Keratinocyte (primary cell): ENCODE results near the gene CAT. TPM values are rescaled to one million over a fixed set of nuclear protein-coding genes. Genes with fewer than 3 reads are reported as not detected.

ENCODE experiments used
- DNase-seq: peaks from one replicate; pipeline ENCODE4 v3.0.0-alpha.2; 2011; ENCODE audit warnings: low read depth, missing footprints, low spot score
- FAIRE-seq: peaks from 2 replicates; lab custom pipeline; 2011; peaks lifted over from hg19 to GRCh38; lab: Jason Lieb, UNC
- H2AFZ ChIP-seq: 2 replicates; pipeline ENCODE4 v1.6.0; 2012; ENCODE audit warnings: low read length, control low read depth, inconsistent platforms; ENCODE audit not compliant: control insufficient read depth
- H3K27ac ChIP-seq: 2 replicates; pipeline ENCODE4 v1.5.1; 2011; ENCODE audit warnings: low read length; ENCODE audit not compliant: control insufficient read depth, insufficient read depth
- H3K27me3 ChIP-seq: 3 replicates; pipeline ENCODE4 v1.6.0; 2011; ENCODE audit warnings: low read length; ENCODE audit not compliant: control insufficient read depth, insufficient read depth; ENCODE audit errors: extremely low read depth
- H3K36me3 ChIP-seq, 2 experiments: 2 replicates in 1 of 2; 3 replicates in 1 of 2; pipeline ENCODE4 v1.5.1; 2011; ENCODE audit warnings: low read length in 2 of 2, mild to moderate bottlenecking in 1 of 2; ENCODE audit not compliant: control insufficient read depth in 2 of 2, insufficient read depth in 2 of 2; ENCODE audit errors: extremely low read depth in 1 of 2
- H3K4me1 ChIP-seq: 3 replicates; pipeline ENCODE4 v1.5.1; 2011; ENCODE audit warnings: low read length; ENCODE audit not compliant: control insufficient read depth, insufficient read depth; ENCODE audit errors: extremely low read depth
- H3K4me2 ChIP-seq: 3 replicates; pipeline ENCODE4 v1.6.0; 2011; ENCODE audit warnings: low read depth, low read length; ENCODE audit not compliant: control insufficient read depth, insufficient read depth; ENCODE audit errors: extremely low read depth
- H3K4me3 ChIP-seq, 3 experiments: fragments of 200-600 bp in 1 of 3; sonication (generic) in 1 of 3; 2 replicates in 2 of 3; 3 replicates in 1 of 3; pipeline ENCODE4 v1.5.1; 2011 to 2016; ENCODE audit warnings: low read length in 3 of 3, mild to moderate bottlenecking in 3 of 3, control low read depth in 2 of 3, inconsistent platforms in 1 of 3, low read depth in 1 of 3, mixed read lengths in 1 of 3, mixed run types in 1 of 3, moderate library complexity in 1 of 3; ENCODE audit not compliant: control insufficient read depth in 2 of 3, insufficient read depth in 2 of 3; ENCODE audit errors: extremely low read depth in 1 of 3
- H3K79me2 ChIP-seq: 2 replicates; pipeline ENCODE4 v1.6.0; 2012; ENCODE audit warnings: low read length; ENCODE audit not compliant: control insufficient read depth, insufficient read depth
- H3K9ac ChIP-seq: 3 replicates; pipeline ENCODE4 v1.6.0; 2011; ENCODE audit warnings: low read length; ENCODE audit not compliant: control insufficient read depth, insufficient read depth; ENCODE audit errors: extremely low read depth
- H3K9me1 ChIP-seq: 3 replicates; pipeline ENCODE4 v1.6.0; 2011; ENCODE audit warnings: low read length; ENCODE audit not compliant: control insufficient read depth, insufficient read depth; ENCODE audit errors: extremely low read depth
- H3K9me3 ChIP-seq: 2 replicates; pipeline ENCODE4 v1.5.1; 2012; ENCODE audit warnings: low read depth, low read length; ENCODE audit not compliant: control insufficient read depth
- H4K20me1 ChIP-seq: 3 replicates; pipeline ENCODE4 v1.6.0; 2011; ENCODE audit warnings: low read length; ENCODE audit not compliant: control insufficient read depth, insufficient read depth; ENCODE audit errors: extremely low read depth
- EZH2 ChIP-seq: IDR thresholded peaks from one replicate; pipeline ENCODE4 v1.6.1; 2012; ENCODE audit warnings: inconsistent platforms, mild to moderate bottlenecking, low read length, moderate library complexity
- dilution Hi-C: fragments of 300-500 bp; cut with MboI; formaldehyde crosslinking; loops from one replicate; pipeline ENCODE4 v1.7.0; 2020; ENCODE audit warnings: low sequenced_read_pairs; ENCODE audit not compliant: extremely low pct_ligation_motif_present
- polyA plus RNA-seq, 5 experiments: library from polyadenylated mRNA; depleted of rRNA in 3 of 5; stranded (reverse) in 3 of 5; stranded (forward) in 1 of 5; unstranded in 1 of 5; fragments of >200 nt; gene quantifications; 1 replicate in 1 of 5; 2 replicates in 3 of 5; 3 replicates in 1 of 5; pipeline versions ENCODE4 v1.2.1 to v1.2.3, GENCODE V29; 2011 to 2012; ENCODE audit warnings: missing spikeins in 2 of 5, low read depth in 1 of 5, low replicate concordance in 1 of 5
- TF ChIP-seq, protein P1 (sequence below), 3 experiments: IDR thresholded peaks in 1 of 3; conservative IDR thresholded peaks in 1 of 3; optimal IDR thresholded peaks in 1 of 3; 2 replicates in 2 of 3; 3 replicates in 1 of 3; pipeline versions ENCODE3 to v1.5.1; 2011; ENCODE audit warnings: low read length in 3 of 3, mild to moderate bottlenecking in 3 of 3, moderate library complexity in 2 of 3, control low read depth in 1 of 3, inconsistent platforms in 1 of 3; ENCODE audit not compliant: insufficient read depth in 2 of 3; ENCODE audit errors: extremely low read depth in 1 of 3

CAT gene
- polyA plus RNA-seq, 1 donor (not counting 4 experiments of a cell fraction or from before 2014, with no cell fraction given) = 94.8 TPM

DNA sequence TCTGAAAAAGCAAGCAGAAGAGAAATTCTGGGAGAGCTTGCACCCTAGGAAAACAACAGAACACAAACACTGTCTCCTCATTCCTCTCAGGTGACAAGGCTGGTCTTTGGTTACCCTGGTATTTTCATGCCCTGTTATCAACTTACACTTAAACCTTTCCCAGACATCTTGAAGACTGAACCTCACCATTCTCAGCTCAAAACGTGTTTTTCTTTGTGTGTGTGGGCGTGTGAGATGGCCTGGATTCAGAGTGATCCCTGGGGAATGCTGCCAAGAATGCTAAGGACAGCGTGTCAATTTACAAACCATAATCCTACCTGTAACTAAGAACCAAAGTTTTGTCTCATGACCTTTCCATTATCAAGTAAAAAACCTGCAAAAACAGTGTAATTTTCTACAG lies 41.6 kb downstream of the CAT start:
- TF ChIP-seq, protein P1, sequence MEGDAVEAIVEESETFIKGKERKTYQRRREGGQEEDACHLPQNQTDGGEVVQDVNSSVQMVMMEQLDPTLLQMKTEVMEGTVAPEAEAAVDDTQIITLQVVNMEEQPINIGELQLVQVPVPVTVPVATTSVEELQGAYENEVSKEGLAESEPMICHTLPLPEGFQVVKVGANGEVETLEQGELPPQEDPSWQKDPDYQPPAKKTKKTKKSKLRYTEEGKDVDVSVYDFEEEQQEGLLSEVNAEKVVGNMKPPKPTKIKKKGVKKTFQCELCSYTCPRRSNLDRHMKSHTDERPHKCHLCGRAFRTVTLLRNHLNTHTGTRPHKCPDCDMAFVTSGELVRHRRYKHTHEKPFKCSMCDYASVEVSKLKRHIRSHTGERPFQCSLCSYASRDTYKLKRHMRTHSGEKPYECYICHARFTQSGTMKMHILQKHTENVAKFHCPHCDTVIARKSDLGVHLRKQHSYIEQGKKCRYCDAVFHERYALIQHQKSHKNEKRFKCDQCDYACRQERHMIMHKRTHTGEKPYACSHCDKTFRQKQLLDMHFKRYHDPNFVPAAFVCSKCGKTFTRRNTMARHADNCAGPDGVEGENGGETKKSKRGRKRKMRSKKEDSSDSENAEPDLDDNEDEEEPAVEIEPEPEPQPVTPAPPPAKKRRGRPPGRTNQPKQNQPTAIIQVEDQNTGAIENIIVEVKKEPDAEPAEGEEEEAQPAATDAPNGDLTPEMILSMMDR (optimal IDR thresholded peaks at IDR 0.05 in 1 of 3, IDR thresholded peaks at IDR 0.05 in 1 of 3, conservative IDR thresholded peaks at IDR 0.05 in 1 of 3; ENCODE audit: extremely low read depth in 1 of 3, insufficient read depth in 2 of 3, low read length in 3 of 3) = no peak
- no peak for TF ChIP-seq EZH2
- Histone ChIP-seq H3K27ac (no peak overlapping the region), H3K79me2 (no peaks in the 10 kb centered on the region), H3K9ac (no peak overlapping the region), H3K4me2 (no peak overlapping the region), H3K9me3 (no peaks in the 10 kb centered on the region), H3K4me1 (peaks cover 3% of the 10 kb centered on the region), H3K36me3 (no peaks in the 10 kb centered on the region), H3K9me1 (no peaks in the 10 kb centered on the region), H2AFZ (no peak overlapping the region), H3K27me3 (peaks cover 3% of the 10 kb centered on the region), H4K20me1 (no peaks in the 10 kb centered on the region), H3K4me3 (no peak overlapping the region)
- no peak for DNase-seq
- dilution Hi-C loops = no loop called here
- no peak for FAIRE-seq

DNA sequence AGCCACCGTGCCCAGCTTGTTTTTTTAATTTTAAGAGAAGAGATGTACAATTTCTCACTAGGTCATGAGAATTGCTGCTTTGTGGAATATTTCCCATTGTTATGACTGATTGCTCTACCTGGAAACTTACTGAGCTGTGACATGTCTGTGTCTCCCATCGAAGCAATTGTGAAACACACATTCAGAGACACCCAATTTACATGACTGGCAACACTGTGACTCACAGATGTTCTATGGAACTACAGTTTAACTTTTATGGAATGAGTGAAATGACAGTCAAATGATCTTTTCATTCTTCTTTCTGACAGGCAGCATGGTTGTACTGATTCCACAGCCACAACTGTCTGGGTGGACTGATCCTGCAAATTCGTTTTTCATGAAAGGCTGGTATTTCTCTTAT lies 42.6 kb downstream of the CAT start:
- Histone ChIP-seq H3K9me1 (no peaks in the 10 kb centered on the region), H3K4me2 (no peak overlapping the region), H3K27me3 (peaks cover 3% of the 10 kb centered on the region), H3K4me1 (peaks cover 3% of the 10 kb centered on the region), H3K9ac (no peak overlapping the region), H2AFZ (no peak overlapping the region), H4K20me1 (no peaks in the 10 kb centered on the region), H3K36me3 (no peaks in the 10 kb centered on the region), H3K27ac (no peak overlapping the region), H3K9me3 (no peaks in the 10 kb centered on the region), H3K79me2 (no peaks in the 10 kb centered on the region), H3K4me3 (no peak overlapping the region)
- FAIRE-seq (no peak), DNase-seq (no peak)
- TF ChIP-seq EZH2 = no peak
- TF ChIP-seq, protein P1 (optimal IDR thresholded peaks at IDR 0.05 in 1 of 3, IDR thresholded peaks at IDR 0.05 in 1 of 3, conservative IDR thresholded peaks at IDR 0.05 in 1 of 3; ENCODE audit: extremely low read depth in 1 of 3, insufficient read depth in 2 of 3, low read length in 3 of 3) = no peak
- dilution Hi-C loops = no loop called here
